Lower leg skin (tissue), 4 donors: ENCODE measurements around the gene DPP6. TPM values are rescaled to one million over a fixed set of nuclear protein-coding genes. Genes with fewer than 3 reads are reported as not detected.

Source experiments
- DNase-seq, 2 donors: peaks; one replicate each; pipeline ENCODE4 v3.0.0-alpha.2; 2019; ENCODE audit warnings: low spot score in 2 of 2
- H3K4me3 ChIP-seq: fragments of 200-600 bp; sonication (generic); 2 replicates; pipeline ENCODE4 v1.5.1; 2017; ENCODE audit warnings: mild to moderate bottlenecking, low read depth; ENCODE audit not compliant: poor library complexity, severe bottlenecking
- CTCF ChIP-seq, 3 donors: fragments of 450-650 bp; IDR thresholded peaks; one replicate each; pipeline ENCODE4 v1.5.1; 2016; ENCODE audit warnings: antibody characterized with exemption in 3 of 3, mild to moderate bottlenecking in 3 of 3, moderate library complexity in 2 of 3
- POLR2A ChIP-seq, 2 donors: fragments of 450-650 bp; IDR thresholded peaks; one replicate each; pipeline ENCODE4 v1.6.1; 2016 to 2017; ENCODE audit warnings: antibody characterized with exemption in 2 of 2, mild to moderate bottlenecking in 1 of 2, moderate library complexity in 1 of 2
- WGBS, 2 donors: methylation state at CpG; one replicate each; pipeline ENCODE4 v1.1.5; 2018; 5-methylcytosine and 5-hydroxymethylcytosine counted together
- intact Hi-C: fragments of 100-400 bp; cut with DNase I; formaldehyde crosslinking; loops from one replicate; pipeline ENCODE4 v1.15.0; 2023; ENCODE audit warnings: low total_unique reads
- total RNA-seq, 4 donors: library from RNA; depleted of rRNA; stranded (reverse); fragments of >200 nt; gene quantifications; one replicate each; pipeline ENCODE4 v1.1.0, GENCODE V29; 2016

Gene DPP6
- total RNA-seq, 4 donors from 2014 or later: 1.0 to 4.5 (median 2.9) TPM

- DNase-seq: no peak
- no peak overlapping the region for H3K4me3 ChIP-seq
- 54 to 63% methylated on average over 10 of the region's 10 CpGs for WGBS, 2 donors
- intact Hi-C loops: no loop called here
- TF ChIP-seq CTCF (IDR thresholded peaks at IDR 0.05) (no peak), POLR2A (IDR thresholded peaks at IDR 0.05) (no peak)
Observed at GRCh38 chr7:154640266-154640865, 588.2 kb downstream of the DPP6 start.

- intact Hi-C loops: no loop called here
- no peak for TF ChIP-seq POLR2A (IDR thresholded peaks at IDR 0.05)
- WGBS, 2 donors: 50 to 55% methylated on average over 4 of the region's 4 CpGs
- no peak overlapping the region for H3K4me3 ChIP-seq
- no peak for DNase-seq
Observed at GRCh38 chr7:154640917-154641316, 588.7 kb downstream of the DPP6 start.

- DNase-seq: no peak
- TF ChIP-seq POLR2A (IDR thresholded peaks at IDR 0.05) (no peak), CTCF (IDR thresholded peaks at IDR 0.05) (no peak)
- WGBS, 2 donors: 76 to 86% methylated on average over 3 of the region's 3 CpGs
- H3K4me3 ChIP-seq: no peak overlapping the region
- intact Hi-C loops: no loop called here
Observed at GRCh38 chr7:154644366-154644765, 592.2 kb downstream of the DPP6 start.

GRCh38 chr7:154646126-154647013 lies 594.2 kb downstream of the DPP6 start:
- no peak for TF ChIP-seq CTCF (IDR thresholded peaks at IDR 0.05)
- TF ChIP-seq POLR2A (IDR thresholded peaks at IDR 0.05): no peak
- 82 to 88% methylated on average over 11 of the region's 11 CpGs for WGBS, 2 donors

GRCh38 chr7:154647625-154648024 lies 595.4 kb downstream of the DPP6 start:
- 71 to 86% methylated on average over 12 of the region's 12 CpGs for WGBS, 2 donors
- no peak for DNase-seq
- no peak overlapping the region for H3K4me3 ChIP-seq
- intact Hi-C loops: no loop called here
- TF ChIP-seq CTCF (IDR thresholded peaks at IDR 0.05) (no peak), POLR2A (IDR thresholded peaks at IDR 0.05) (no peak)

More at GRCh38 chr7:154646126-154647013, 594.2 kb downstream of the DPP6 start:
- intact Hi-C loops: no loop called here
- no peak overlapping the region for H3K4me3 ChIP-seq
- no peak for DNase-seq

- no peak for TF ChIP-seq CTCF (IDR thresholded peaks at IDR 0.05)
- no peak for TF ChIP-seq POLR2A (IDR thresholded peaks at IDR 0.05)
- no peak for DNase-seq
- intact Hi-C loops: no loop called here
- 70 to 71% methylated on average over 5 of the region's 5 CpGs for WGBS, 2 donors
- no peak overlapping the region for H3K4me3 ChIP-seq
Observed at GRCh38 chr7:154649015-154649414, 596.8 kb downstream of the DPP6 start.
